HG03108 (cell line): ENCODE measurements around the gene RREB1.

Source experiments
- ATAC-seq: cut with Tn5 transposase; IDR thresholded peaks from one replicate; pipeline ENCODE4 v1.9.1; 2021; ENCODE audit warnings: moderate library complexity; ENCODE audit not compliant: unreplicated experiment

The RREB1 gene

DNA sequence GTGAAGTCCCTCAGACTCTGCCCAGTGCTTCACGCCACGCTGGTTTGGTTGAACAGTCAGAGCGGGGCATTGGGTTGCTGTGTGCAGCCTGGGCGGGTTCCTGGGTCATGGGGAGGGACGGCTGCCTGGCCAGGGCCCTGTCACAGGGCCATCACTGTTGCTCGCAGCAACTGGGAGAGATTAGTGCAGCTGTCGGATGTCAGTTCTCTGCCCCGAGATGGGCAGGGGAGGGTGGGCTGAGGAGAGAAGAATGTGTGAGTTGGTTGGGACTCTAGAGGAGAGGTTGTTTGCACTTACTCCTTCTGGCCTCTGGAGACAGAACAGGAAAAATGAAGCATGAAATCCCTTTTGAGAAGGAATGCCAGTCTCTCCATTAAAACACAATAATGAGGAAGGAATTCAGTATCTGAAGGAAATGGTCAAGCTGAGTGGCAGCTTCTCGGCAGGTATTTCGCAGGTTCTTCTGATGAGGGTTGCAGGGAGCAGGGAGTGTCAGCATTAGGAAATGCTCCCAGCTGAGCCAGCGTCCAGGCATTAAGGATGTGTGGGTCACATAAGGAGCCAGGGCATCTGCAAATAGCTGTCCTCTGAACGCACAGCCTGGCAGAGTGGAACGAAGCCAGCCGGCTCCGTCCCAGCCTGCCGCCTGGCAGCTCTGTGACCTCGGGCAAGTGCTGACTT lies 109.3 kb downstream of the RREB1 start:
- ATAC-seq: no peak

DNA sequence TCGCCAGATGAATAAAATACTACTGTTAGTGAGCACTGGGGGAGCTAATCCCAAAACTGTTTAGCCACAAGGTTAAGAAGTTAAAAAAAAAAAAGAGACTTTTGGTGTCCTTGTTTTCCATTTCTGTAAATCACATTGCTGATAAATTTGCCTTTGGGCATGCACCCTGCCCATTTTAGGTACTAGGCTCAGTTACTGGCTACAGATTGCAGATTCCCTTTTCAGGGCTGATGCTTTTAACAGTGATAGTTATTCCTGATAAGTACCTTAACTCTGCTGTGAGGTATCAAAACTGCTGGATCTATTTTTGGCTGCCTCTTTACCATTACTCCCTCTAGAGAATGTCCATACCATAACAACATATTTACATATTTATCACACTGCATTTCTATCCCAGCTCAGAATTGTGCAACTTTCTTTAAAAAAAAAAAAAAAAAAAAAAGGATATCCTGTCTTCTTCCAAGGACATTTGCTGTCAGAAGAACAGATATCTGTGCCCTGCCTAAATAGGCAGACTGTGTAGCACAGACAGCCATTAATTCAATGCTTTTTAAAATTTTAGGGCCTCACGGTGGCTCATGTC lies 110.7 kb downstream of the RREB1 start:
- ATAC-seq: no peak

DNA sequence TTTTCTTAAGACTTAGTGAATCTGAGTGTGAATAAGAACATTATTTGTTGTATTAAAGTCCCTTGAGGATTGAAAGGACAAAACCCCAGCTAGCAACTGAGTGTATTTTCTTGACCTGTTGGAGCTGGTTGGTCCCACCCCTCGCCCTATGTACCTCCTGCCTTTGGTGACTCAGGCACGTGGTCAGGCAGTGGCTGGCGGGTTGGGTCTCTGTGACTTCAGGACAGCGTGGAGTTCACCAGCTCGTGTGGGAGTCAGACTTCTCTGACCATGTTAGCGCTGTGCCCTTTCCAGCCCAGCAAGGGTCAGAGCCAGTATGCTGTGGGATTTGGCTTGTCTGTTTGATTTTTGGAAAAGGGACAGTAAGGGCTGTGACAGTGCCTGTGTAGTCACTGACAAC lies 111.5 kb downstream of the RREB1 start:
- no peak for ATAC-seq

DNA sequence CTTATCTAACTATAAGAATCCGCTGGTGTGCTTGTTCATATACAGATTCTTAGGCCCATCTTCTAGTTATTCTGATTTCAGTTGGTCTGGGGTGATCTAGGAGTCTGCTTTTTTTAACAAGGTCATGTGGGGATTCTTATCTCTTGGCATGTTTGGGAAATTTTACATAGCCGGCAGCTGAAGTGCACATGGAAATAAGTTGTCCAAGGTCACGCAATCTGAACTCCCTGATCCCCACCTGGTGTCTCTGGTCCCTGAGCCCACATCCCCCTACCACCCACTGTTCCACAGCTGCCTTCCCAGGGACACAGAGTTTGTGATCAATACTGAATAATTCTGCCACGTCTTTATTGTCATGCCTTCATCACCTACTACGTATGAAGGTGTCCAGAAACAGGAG lies 114.4 kb downstream of the RREB1 start:
- no peak for ATAC-seq

DNA sequence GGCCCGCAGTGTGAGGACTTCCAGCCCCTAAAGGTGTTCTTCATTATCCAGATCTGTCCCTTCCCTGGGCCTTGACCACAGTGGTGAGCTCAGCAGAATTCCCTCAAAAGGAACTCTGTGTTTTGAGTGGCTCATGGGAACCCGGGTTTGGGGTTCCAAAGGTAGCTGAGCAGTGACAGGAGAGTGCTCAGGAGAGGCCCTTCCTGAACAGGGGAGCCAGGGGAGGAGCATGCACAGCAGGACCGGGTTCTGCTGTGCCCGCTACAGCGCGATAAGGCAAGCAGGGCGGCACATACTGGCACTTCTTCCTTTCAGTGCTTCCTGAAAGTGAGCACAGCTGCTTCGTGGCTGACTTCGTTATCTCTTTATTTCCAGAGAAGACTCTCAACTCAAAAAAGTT lies 117.0 kb downstream of the RREB1 start:
- no peak for ATAC-seq

DNA sequence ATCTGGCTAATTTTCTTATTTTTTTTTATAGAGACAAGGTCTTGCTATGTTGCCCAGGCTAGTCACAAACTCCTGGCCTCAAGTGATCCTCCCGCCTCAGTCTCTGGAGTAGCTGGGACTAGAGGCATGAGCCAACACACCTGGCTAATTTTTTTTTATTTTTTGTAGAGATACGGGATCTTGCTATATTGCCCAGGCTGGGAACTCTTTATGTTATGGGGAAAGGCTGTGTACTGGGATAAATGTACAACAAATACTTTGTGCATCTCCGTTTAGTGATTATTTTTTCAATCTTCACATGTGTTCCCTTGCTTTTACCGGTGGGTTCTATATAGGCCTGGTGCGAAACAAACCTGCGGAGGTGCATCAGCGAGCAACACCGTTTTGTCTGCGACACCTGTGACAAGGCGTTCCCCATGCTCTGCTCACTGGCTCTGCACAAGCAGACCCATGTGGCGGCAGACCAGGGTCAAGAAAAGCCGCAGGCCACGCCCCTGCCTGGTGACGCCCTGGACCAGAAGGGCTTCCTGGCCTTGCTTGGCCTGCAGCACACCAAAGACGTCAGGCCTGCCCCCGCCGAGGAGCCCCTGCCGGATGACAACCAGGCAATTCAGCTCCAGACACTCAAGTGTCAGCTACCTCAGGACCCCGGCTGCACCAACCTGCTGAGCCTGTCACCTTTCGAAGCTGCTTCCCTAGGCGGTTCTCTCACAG lies 121.1 kb downstream of the RREB1 start:
- no peak for ATAC-seq

DNA sequence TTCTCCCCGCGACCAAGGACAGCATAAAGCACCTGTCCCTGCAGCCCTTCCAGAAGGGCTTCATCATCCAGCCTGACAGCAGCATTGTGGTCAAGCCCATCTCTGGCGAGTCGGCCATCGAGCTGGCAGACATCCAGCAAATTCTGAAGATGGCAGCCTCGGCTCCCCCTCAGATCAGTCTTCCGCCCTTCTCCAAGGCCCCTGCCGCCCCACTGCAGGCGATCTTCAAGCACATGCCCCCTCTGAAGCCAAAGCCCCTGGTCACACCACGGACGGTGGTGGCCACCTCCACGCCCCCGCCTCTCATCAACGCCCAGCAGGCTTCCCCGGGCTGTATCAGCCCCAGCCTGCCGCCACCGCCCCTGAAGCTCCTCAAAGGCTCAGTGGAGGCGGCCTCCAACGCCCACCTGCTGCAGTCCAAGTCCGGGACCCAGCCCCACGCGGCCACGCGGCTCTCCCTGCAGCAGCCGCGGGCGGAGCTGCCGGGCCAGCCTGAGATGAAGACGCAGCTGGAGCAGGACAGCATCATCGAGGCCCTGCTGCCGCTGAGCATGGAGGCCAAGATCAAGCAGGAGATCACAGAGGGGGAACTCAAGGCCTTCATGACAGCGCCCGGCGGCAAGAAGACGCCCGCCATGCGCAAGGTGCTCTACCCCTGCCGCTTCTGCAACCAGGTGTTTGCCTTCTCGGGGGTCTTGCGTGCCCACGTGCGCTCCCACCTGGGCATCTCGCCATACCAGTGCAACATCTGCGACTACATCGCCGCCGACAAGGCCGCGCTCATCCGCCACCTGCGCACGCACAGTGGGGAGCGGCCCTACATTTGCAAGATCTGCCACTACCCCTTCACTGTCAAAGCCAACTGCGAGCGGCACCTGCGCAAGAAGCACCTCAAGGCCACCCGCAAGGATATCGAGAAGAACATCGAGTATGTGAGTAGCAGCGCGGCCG lies 121.9 kb downstream of the RREB1 start:
- ATAC-seq: no peak

DNA sequence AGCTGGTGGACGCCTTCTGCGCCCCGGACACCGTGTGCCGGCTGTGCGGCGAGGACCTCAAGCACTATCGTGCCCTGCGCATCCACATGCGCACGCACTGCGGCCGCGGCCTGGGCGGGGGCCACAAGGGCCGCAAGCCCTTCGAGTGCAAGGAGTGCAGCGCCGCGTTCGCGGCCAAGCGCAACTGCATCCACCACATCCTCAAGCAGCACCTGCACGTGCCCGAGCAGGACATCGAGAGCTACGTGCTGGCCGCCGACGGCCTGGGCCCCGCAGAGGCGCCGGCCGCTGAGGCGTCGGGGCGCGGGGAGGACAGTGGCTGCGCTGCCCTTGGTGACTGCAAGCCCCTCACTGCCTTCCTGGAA lies 122.5 kb downstream of the RREB1 start:
- ATAC-seq: no peak

DNA sequence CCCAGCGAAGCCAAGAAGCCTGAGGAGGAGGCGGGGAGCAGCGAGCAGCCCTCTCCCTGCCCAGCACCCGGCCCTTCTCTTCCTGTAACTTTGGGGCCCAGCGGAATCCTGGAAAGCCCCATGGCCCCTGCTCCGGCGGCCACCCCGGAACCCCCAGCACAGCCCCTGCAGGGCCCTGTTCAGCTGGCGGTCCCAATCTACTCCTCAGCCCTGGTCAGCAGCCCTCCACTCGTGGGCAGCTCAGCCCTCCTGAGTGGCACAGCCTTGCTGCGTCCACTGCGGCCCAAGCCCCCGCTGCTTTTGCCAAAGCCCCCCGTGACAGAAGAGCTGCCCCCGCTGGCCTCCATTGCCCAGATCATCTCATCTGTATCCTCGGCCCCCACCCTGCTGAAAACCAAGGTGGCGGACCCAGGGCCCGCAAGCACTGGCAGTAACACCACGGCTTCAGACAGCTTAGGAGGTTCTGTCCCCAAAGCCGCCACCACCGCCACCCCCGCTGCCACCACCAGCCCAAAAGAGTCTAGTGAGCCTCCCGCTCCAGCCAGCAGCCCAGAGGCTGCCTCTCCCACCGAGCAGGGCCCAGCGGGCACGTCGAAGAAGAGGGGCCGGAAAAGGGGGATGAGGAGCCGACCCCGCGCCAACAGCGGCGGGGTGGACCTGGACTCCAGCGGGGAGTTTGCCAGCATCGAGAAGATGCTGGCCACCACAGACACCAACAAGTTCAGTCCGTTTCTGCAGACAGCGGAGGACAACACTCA lies 123.4 kb downstream of the RREB1 start:
- no peak for ATAC-seq

DNA sequence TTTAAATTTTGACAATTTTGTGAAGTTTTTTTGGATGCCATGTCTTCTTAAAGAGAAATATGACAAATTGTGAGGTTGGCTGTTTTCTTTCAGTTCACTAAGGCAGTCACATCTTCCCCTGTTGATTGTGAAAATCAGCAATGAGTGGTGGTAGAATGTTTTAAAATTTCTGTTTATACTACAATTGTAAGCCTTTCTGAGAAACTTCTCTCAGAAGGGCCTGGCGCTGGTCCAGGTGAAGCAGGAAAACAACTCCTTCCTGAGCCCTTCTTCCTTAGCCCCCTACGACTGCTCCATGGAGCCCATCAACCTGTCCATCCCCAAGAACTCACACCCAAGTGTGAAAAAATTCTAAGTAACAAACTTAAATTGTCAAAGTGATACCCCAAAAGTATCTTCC lies 124.6 kb downstream of the RREB1 start:
- ATAC-seq: no peak

DNA sequence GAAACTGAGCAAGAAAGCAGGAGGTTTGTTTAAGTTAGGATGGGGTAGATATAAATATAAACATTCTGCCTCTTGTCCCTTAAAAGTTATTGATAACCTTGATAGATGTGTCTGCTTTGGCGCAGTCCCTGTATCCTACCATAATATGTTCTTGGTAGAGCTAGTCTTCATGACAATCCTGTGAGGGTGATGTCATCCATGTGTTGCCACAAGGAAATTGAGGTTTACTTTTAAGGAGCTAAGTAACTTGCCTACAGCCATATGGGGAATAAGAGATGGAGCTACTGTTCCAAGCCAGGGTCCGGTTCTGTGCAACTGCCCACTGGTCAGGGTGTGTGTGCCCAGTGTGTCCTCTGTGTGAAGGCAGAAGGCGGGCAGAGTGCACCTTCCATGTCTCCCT lies 126.8 kb downstream of the RREB1 start:
- ATAC-seq: no peak

DNA sequence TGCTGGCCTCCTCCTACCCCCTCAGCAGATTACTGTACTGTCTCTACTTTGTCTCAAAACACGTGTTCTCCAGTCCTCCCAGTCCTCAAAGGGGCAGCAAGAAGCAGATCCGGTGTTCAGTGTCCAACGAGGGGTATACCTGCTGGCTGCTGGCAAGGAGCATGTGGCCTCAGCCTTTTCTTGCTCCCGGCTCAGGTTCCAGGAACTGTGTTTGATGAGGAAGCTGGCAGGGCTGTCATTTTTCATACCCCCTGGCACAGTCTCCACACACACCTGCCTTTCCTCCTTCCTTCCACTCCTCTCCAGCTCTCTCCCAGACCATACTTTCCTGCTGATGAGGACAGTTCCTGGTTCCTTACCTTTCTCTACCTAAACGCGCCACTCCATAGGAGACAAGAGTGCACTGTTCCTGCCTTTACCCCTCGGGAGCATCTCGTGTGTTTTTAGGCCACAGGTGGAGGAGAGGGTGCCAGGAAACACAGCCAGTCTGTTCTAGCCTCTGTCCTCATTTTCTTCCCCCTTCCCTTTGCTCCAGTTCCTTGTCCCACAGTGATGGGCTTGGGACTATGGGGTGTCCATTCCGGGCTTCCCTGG lies 128.0 kb downstream of the RREB1 start:
- no peak for ATAC-seq

DNA sequence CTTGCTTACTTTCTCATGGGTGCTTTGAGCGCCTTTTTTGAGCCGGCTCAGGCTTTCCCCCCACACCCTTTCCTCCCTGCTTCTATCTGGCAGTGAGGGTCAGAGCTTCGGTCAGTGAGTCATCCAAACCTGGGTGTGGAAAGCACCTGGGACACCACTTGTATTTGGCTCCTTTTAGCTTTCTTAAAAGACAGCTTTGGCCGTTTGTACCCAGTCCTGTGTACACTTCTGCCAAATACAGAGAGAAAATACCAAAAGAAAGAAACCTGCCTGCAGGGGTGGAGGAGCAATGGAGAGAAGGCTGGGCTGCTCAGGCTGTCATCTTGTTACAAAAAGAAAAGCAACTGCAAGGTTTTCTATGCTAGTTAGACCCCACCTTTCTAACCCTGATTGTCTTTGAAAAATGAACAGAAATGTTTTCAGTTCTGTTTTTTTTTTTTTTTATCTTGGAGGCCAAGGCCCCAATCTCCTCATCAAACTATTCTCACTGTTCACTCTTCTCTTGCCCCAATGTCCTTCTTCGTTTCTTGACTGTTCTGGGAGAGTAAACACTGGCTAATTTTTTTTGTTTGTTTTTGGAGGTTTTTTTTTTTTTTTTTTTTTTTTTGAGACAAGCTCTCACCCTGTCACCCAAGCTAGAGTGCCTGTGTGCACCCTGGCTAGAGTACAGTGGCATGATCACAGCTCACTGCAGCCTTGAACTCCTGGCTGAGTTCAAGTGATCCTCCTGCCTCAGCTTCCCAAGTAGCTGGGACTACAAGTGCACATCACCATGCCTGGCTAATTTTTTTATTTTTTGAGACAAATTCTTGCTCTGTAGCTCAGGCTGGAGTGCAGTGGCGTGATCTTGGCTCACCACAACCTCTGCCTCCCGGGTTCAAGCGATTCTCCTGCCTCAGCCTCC lies 128.8 kb downstream of the RREB1 start:
- ATAC-seq: peak; percentile 54

DNA sequence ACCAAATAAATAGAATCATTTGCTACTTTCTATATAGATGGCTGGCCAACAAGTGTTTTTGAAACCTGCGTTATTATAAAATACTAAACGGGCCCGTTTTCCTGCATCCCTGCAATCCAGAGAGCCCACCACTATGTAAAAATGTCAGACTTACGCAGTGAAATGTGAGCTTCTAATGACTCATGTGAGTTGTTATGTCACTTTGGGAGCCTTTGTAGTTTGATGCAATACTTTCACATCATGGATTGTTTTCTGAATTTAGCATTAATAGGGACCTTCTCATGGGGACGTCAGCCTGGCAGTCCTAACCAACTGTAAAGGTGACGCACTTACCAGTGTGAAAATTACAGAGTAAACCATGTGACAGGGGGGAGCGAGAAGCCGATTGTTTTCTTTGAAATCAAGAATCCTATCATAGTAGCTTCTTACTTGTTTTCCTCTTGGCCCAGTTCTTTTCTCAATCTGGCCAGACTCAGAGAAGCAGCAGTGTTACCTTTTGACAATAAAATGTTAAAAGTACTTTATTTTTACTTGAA lies 130.0 kb downstream of the RREB1 start:
- ATAC-seq: no peak

DNA sequence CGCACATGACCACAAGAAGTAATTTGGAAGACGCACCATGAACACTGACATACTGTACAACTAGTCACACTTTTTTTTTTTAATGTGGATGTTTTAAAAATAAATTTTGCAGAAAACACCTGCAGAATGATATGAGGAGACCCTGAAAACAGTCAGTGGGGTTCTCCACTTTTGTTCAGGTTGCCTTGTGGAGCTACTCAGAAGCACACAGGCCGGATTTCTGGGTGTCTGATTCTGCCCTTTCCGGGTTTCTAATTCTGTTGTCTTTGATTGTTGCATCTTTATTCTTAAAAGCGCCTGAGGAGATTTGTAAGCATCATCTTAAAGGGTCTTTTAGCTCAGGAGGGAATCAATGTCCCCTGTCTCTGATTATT lies 130.8 kb downstream of the RREB1 start:
- no peak for ATAC-seq

DNA sequence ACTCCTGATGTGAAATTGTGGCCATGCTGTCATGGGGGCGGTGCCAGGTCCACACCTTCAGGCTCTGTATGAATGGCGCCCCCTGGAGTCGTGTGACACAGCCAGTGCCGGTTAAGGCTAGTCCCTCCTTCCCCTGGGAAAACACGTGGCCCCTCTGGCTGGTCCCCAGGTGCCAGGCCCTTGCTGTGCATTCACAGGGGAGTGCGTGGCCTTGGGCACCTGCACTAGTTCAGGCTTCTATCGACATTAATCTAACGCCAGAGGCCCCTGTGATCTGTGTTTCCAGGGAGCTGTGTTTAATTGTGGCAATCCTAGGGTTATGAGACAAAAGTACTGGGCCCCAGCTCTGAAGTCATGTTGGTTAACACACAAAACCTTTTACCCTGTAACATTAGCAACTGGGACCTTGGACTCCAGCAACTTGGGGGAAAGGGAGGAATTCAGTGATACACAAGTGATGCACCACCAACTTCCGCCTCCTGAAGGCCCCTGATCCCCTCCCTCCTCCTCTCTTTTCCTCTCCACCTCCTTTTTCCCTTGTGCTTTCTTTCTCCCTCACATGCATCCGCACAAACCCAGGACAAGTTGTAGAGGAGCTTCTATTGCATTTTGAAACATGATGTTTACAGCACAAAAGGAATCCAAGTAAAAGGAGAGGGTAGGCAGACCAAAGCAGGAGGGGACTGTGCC lies 131.3 kb downstream of the RREB1 start:
- peak; percentile 41 for ATAC-seq

DNA sequence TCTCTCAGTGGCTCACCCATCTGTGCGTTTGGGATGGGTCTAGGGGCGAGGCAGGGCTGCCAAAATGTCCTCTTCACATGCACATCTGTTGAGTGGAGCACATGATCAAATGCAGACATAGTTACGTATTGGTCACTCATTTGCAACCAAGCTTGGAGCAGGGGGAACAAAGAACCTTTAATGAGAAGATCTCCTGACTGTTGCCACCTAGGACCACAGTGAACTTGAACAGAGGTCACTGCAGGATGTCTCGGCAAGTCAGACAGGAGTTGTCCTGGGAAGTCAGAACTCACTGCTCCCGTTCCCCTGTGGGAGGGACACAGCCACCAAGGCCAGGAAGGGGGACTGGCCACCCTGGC lies 131.8 kb downstream of the RREB1 start:
- ATAC-seq: no peak

DNA sequence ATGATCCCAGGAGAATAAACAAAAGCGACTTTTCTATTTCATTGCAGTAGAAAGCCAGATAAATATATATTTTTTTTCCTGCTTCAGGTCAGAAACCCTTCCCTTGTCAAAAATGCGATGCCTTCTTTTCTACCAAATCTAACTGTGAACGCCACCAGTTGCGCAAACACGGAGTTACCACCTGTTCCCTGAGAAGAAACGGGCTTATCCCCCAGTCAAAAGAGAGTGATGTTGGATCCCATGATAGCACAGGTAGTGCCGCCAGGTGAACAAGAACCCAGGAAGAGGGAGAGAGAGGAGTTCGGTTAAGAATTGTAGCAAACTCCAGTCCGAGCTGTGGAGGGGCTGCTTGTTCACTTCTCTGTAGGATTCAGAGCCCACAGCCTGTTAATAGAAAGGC lies 132.6 kb downstream of the RREB1 start:
- no peak for ATAC-seq

DNA sequence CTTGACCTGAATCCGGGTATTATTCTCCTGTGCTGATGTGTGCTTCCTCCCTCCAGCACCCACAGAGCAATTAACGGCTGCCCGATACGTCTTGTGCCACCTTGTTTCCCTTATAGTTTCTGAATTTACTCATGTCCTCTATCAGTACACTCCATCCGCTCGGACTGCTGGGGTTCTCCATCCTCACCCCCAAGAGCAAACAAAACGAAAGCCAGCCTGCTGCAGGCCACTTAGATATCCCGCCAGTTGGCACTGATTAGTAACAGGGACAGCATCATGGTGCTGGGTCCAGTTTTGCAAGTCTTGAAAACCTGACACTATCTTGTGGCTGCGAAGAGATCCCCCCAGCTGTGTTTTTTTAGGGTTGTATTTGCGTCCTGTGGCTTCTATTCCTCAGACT lies 133.4 kb downstream of the RREB1 start:
- ATAC-seq: no peak
